IPS-11a (cell line): Measurements from ENCODE around the gene TIPARP.

Experiments
- H3K4me3 ChIP-seq: one replicate; pipeline ENCODE4 v1.5.1; 2013; ENCODE audit warnings: low read depth, low read length, control low read depth

Gene TIPARP

GRCh38 chr3:156674046-156674910 lies at the start of gene TIPARP:
TIPARP (plus strand) TSS chr3:156674590; CDS start chr3:156677698, 3,108 bp downstream.
- peak within 1 kb of the TSS; percentile 82 for H3K4me3 ChIP-seq

- no peak overlapping the region for H3K4me3 ChIP-seq
Measured at GRCh38 chr3:156626104-156626503, 48.3 kb upstream of the TIPARP start.

DNA sequence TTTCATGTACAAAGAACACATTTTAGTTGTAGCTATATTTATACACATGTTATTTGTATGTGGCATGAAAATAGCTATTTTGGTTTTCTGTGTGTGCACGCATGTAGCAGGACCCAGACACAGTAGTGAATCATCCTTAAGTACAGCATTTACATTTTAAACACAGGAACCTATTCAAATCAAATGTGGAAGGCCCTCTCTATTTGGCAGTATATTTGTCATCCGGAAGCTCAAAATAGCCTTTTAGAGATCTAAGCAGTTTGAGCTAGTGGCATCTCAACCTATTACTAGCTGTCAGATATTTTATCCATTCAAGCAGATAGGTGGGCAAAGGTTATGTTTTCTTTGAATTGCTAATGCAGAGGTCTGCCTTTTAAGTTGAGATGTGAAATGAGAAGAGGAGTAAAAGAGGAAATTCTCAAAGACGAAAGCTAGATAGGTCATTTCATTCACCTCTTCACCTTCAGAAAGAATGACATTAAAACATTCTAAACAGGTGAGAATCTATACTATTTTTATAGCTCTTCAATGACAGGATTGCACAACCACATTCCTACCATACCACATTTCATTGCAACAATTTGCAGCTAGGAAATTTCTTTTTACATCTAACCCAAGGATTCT lies 46.3 kb upstream of the TIPARP start:
- H3K4me3 ChIP-seq, result no peak overlapping the region

DNA sequence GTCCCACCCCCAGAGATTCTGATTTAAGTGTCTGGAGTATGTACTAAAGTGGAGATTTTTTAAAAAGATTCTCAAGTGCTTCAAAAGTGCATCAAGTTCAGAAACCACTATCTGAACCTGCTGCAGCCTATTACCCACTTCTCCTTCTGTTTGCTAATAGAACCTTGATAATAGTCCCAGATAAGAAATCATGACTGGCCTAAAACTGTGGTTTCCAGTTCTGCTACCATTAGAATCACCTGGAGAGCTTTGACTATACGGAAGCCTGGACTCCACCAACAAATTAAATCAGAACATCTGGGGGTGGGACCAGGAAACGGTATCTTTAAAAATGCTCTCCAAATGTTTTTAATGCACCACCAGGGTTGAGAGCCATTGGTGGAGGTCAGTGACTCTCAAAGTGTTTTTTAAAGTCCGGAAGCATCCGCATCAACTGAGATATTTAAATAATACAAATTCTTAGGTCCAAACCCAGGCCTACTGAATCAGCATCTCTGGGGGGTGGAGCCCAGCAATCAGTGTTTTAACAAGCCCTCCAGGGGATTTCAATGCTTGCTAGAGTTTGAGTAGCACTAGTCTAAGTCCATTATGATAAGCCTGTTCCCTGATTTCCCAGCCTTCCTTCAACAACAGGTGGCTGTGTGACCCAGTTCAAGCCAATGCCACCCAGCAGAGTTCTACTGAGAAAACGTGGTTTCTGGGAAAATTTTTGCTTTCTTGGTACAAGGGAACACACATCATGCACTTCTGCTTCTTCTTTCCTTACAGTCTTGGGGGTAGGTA lies 45.4 kb upstream of the TIPARP start:
- H3K4me3 ChIP-seq, result no peak overlapping the region

GRCh38 chr3:156630081-156630772 lies 44.2 kb upstream of the TIPARP start:
- H3K4me3 ChIP-seq, result no peak overlapping the region

DNA sequence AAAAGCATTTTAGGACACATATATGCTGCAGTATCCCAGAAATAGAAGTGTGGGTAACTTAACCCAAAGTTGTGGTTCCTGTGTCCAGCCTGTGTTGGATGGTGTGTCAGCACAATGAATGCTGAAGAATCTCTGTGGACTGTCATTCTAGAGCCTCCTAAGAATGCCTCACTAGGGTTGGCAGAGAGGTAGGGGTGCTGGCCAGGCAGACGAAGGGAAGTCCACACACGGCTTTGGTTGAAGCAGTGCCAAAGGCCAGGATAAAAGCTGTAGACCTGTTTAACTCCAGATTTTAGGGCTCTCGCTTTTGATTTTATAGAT lies 43.7 kb upstream of the TIPARP start:
- H3K4me3 ChIP-seq, result no peak overlapping the region

DNA sequence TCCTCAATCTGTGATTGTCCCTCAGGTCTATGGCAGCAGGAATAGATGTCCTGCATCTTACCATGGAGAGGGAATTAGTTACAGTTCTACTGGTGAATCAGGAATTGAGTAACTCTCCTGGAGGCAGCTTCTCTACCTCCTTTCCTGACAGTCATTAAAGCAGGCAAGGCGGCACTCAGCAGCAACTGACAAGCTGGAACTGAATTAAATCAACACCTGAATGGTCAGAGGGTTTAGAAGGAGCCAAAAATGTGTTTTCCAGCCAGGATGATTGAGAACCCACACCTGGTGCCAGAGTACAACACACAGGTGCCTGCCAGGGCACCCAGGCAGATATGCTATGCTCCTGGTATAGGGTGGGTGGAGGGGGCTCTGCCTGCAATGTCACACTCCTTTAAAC lies 43.1 kb upstream of the TIPARP start:
- no peak overlapping the region for H3K4me3 ChIP-seq

GRCh38 chr3:156632601-156633000 lies 41.8 kb upstream of the TIPARP start:
- no peak overlapping the region for H3K4me3 ChIP-seq

GRCh38 chr3:156633335-156633734 lies 41.1 kb upstream of the TIPARP start:
- no peak overlapping the region for H3K4me3 ChIP-seq

- H3K4me3 ChIP-seq, result no peak overlapping the region
Measured at GRCh38 chr3:156635034-156635433, 39.4 kb upstream of the TIPARP start.

DNA sequence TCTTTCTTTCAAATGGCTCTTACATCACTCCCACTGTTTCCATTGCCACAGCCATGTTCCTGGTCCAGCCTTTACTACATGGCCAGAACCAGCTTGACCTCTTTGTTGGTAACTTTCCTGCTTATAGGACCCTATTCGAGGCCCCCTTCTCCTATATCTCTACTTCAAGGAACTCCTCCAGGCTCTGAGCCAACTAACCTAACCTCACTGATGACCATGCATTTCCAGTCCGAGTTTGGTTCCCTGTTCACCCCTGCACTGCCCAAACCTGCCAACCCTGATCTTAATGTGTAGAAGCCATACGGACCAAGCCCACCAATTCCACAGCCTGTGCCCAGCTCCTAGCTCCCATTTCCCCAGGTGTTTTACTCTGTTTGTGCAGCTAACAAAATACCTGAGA lies 38.4 kb upstream of the TIPARP start:
- no peak overlapping the region for H3K4me3 ChIP-seq

DNA sequence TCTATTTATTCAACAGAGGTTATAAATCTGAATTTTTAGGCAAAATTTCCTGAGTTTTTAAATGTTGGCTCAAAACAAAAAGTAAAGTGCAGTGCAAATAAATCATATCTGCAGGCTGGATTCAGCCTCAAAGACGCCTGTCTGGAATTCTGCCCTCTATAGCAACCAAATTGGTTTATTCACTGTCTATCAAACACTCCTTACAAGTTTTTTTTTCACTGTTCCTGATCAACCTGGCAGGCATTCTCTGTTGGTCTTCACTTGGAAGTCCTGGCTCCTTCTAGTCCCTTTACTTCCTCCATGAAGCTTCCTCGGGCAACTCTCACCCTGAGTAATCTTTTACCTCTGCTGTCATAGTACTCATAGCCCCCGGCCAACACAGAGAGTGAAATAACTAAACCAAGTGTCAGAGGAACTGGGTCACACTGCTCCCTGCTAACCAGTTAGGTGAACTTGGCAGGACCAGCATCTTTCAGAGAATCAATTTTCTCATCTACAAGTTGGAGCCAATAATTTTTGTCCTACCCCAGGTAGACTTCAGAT lies 36.8 kb upstream of the TIPARP start:
- no peak overlapping the region for H3K4me3 ChIP-seq

DNA sequence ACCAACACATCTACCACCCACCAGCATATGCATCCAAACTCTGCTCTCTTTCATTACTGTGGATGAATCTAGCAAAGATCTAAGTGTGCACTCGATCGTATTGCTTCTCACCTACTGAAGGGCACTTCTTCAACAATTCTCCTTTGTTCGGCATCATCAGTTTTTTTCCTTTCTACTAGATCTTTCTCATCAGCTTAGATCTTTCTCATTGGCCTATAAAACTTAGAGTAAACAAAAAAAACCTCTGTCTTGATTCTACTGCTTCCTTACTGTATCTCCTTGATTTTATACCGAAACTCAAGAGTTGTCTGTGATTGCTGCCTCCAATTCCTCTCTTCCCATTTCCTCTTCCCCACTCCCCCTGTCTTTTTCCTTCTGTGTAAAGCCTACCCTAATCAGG lies 36.1 kb upstream of the TIPARP start:
- H3K4me3 ChIP-seq, result no peak overlapping the region

DNA sequence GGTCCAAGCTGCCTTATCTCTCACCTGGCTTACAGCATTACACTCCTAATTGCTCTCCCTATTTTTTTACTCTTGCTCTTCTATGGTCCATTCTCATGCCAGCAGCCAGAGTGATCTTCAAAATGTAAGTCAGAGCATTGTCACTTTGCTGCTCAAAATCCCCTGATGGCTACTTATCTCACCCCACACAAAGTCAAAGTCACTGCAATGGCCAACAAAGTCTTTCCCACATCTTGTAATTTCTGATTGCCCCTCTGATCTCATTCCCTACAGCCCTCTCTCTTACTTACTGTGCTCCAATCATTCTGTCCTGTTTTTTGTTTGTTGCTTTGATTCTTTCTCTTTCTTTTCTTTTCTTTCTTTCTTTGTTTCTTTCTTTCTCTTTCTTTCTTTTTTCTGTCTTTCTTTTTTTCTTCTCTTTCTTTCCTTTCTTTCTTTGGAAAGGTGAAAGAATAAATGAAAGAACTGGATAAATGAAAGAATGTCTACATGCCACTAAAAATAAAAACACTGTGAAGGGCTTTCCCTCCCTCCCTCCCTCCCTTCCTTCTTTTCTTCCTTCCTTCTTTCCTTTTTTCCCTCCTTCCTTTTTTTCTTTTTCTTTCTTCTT lies 34.9 kb upstream of the TIPARP start:
- H3K4me3 ChIP-seq, result no peak overlapping the region

- H3K4me3 ChIP-seq, result no peak overlapping the region
Measured at GRCh38 chr3:156641618-156641975, 32.8 kb upstream of the TIPARP start.

- no peak overlapping the region for H3K4me3 ChIP-seq
Measured at GRCh38 chr3:156642750-156643728, 31.4 kb upstream of the TIPARP start.

GRCh38 chr3:156643729-156644389 lies 30.5 kb upstream of the TIPARP start:
- no peak overlapping the region for H3K4me3 ChIP-seq

DNA sequence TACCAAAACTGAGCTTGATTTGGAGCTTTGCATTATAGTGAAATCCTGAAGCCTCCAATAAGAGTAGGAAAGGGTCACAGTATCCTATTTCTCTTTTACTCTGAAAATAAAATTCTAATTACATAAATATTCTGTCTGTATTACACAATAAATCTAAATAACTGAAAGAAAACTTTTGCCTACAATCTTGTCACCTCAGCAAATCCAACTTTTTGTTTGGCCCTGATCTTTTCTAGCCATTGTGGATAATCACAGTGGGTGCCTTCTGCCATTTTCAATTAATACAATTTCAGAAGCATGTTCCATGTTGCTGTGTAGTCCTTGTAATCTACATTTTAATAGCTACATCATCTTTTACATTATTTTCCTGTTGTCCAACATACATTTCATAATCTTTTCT lies 29.4 kb upstream of the TIPARP start:
- H3K4me3 ChIP-seq, result no peak overlapping the region

DNA sequence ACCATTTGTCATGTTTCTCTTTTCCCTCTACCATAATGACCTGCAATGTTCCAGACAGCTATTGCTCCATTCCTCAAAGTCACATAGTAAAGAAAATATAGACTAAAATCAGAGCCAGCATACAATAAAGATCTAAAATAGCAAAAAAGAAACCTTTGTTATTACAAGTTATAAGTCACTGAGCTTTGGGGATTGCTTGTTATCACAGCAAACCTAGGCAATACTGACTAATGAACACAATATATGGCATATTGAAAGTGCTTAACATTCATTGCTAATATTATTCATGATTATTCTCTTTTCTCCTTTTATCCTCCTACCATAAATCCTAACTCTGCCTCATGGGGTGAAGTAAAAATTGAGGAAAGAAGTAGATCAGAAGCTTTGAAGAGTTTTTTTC lies 27.4 kb upstream of the TIPARP start:
- no peak overlapping the region for H3K4me3 ChIP-seq
